HepG2 (cell line): ENCODE data around the gene MRGPRG. TPM values are rescaled to one million over a fixed set of nuclear protein-coding genes. Genes with fewer than 3 reads are reported as not detected.

Experiments used
- ATAC-seq: fragments of 200-7000 bp; cut with Tn5 transposase; 3 replicates; pipeline ENCODE4 v1.9.1; 2020; ENCODE audit warnings: mild to moderate bottlenecking, moderate library complexity
- BruUV-seq: library from RNA; stranded (reverse); fragments of 400-500 nt; replicated peaks from 2 replicates; lab custom pipeline; 2021; lab: Mats Ljungman, UMichigan
- CTCF ChIA-PET: fragments of 300-600 bp; formaldehyde crosslinking; extraction: SDS; loops from one replicate; lab custom pipeline; 2021; ENCODE audit warnings: low total read pairs, inconsistent platforms, low intra/inter-chr PET ratio; lab: Yijun Ruan, JAX
- POLR2A ChIA-PET: fragments of 350-600 bp; sonication (Branson Sonifier 250); formaldehyde crosslinking; loops from one replicate; lab custom pipeline; 2020; ENCODE audit warnings: antibody characterized with exemption, inconsistent platforms; lab: Yijun Ruan, JAX
- DNase-seq: peaks from one replicate; pipeline ENCODE4 v3.0.0-alpha.2; 2015; ENCODE audit warnings: low spot score
- FAIRE-seq: peaks from 3 replicates; lab custom pipeline; 2011; peaks lifted over from hg19 to GRCh38; lab: Jason Lieb, UNC
- H2AFZ ChIP-seq: one replicate; pipeline ENCODE4 v1.6.1; 2011; ENCODE audit warnings: low read length, inconsistent platforms
- H3K27ac ChIP-seq: fragments of 300-600 bp; 3 replicates; pipeline ENCODE4 v1.8.0; 2011; ENCODE audit warnings: mixed run types, mild to moderate bottlenecking, mixed read lengths, low read length, inconsistent platforms; ENCODE audit not compliant: insufficient read depth; ENCODE audit errors: extremely low read length
- H3K27me3 ChIP-seq, 2 experiments: fragments of 200-600 bp in 1 of 2; 2 replicates in 1 of 2; 3 replicates in 1 of 2; pipeline versions ENCODE4 v1.6.0 to v1.8.0; 2011; ENCODE audit warnings: low read length in 2 of 2, mild to moderate bottlenecking in 2 of 2, moderate library complexity in 2 of 2, inconsistent platforms in 1 of 2; ENCODE audit not compliant: insufficient read depth in 2 of 2, control insufficient read depth in 1 of 2
- H3K36me3 ChIP-seq, 2 experiments: fragments of 200-600 bp in 1 of 2; replicated peaks in 1 of 2; 2 replicates in 1 of 2; 3 replicates in 1 of 2; pipeline versions ENCODE4 v1.5.1 to v1.8.0; 2011; ENCODE audit warnings: low read length in 2 of 2, inconsistent platforms in 1 of 2; ENCODE audit not compliant: insufficient read depth in 2 of 2, control insufficient read depth in 1 of 2
- H3K4me1 ChIP-seq: 2 replicates; pipeline ENCODE4 v1.5.1; 2012; ENCODE audit warnings: low read length, inconsistent platforms; ENCODE audit not compliant: insufficient read depth
- H3K4me2 ChIP-seq: 2 replicates; pipeline ENCODE4 v1.6.0; 2011; ENCODE audit warnings: low read depth, low read length, inconsistent platforms
- H3K4me3 ChIP-seq, 3 experiments: fragments of 200-600 bp in 1 of 3; sonication (generic), shearing (Covaris generic) in 1 of 3; replicated peaks in 1 of 3; 2 replicates each; pipeline ENCODE4 v1.5.1; 2011 to 2016; ENCODE audit warnings: low read length in 3 of 3, inconsistent platforms in 2 of 3, low read depth in 2 of 3, mild to moderate bottlenecking in 2 of 3, control low read depth in 1 of 3, mixed read lengths in 1 of 3; ENCODE audit not compliant: insufficient read depth in 1 of 3
- H3K79me2 ChIP-seq: one replicate; pipeline ENCODE4 v1.6.1; 2011; ENCODE audit warnings: low read length, inconsistent platforms; ENCODE audit not compliant: insufficient read depth
- H3K9ac ChIP-seq: 2 replicates; pipeline ENCODE4 v1.6.0; 2011; ENCODE audit warnings: mild to moderate bottlenecking, low read depth, low read length, inconsistent platforms; ENCODE audit not compliant: insufficient read depth
- H3K9me3 ChIP-seq: 2 replicates; pipeline ENCODE4 v1.5.1; 2012; ENCODE audit warnings: mild to moderate bottlenecking, low read length
- H4K20me1 ChIP-seq: 2 replicates; pipeline ENCODE4 v1.6.0; 2011; ENCODE audit warnings: inconsistent platforms, mild to moderate bottlenecking, low read length, moderate library complexity; ENCODE audit not compliant: insufficient read depth
- HES4 ChIP-seq: sonication (generic); formaldehyde crosslinking; IDR thresholded peaks from 2 replicates; pipeline ENCODE4 v1.9.0; 2021; ENCODE audit warnings: mild to moderate bottlenecking, missing genetic modification reagents, borderline replicate concordance
- MTA1 ChIP-seq: sonication (generic); formaldehyde crosslinking; IDR thresholded peaks from 2 replicates; pipeline ENCODE4 v1.4.0; 2020; ENCODE audit warnings: missing genetic modification reagents, mild to moderate bottlenecking, borderline replicate concordance
- NFYB ChIP-seq: sonication (generic); formaldehyde crosslinking; IDR thresholded peaks from 2 replicates; pipeline ENCODE4 v1.4.0; 2020; ENCODE audit warnings: missing genetic modification reagents
- ZNF468 ChIP-seq: sonication (generic); formaldehyde crosslinking; IDR thresholded peaks from 2 replicates; pipeline ENCODE4 v1.8.0; 2022; ENCODE audit warnings: mild to moderate bottlenecking, moderate library complexity, missing genetic modification reagents
- ZNF546 ChIP-seq: sonication (generic); formaldehyde crosslinking; conservative IDR thresholded peaks from 2 replicates; pipeline ENCODE4 v1.8.1; 2023; ENCODE audit warnings: mild to moderate bottlenecking, missing genetic modification reagents
- ZNF816 ChIP-seq: sonication (generic); formaldehyde crosslinking; IDR thresholded peaks from 2 replicates; pipeline ENCODE4 v1.8.0; 2022; ENCODE audit warnings: missing genetic modification reagents, mild to moderate bottlenecking, borderline replicate concordance
- ZNF891 ChIP-seq: sonication (generic); formaldehyde crosslinking; IDR thresholded peaks from 2 replicates; pipeline ENCODE4 v1.5.0; 2020; ENCODE audit warnings: mild to moderate bottlenecking, missing genetic modification reagents
- WGBS: methylation state at CpG from one replicate; pipeline ENCODE4 v1.1.6; 2017; ENCODE audit warnings: low lambda C conversion rate; 5-methylcytosine and 5-hydroxymethylcytosine counted together
- in situ Hi-C: cut with HindIII; loops from 2 replicates; pipeline ENCODE4 v1.10.0; 2017; ENCODE audit warnings: low pct_unique_long_range_greater_than_20kb; ENCODE audit not compliant: extremely low pct_ligation_motif_present
- intact Hi-C: fragments of 100-400 bp; cut with micrococcal nuclease; formaldehyde crosslinking; loops from one replicate; pipeline ENCODE4 v1.10.0; 2022; ENCODE audit not compliant: unreplicated experiment
- polyA plus RNA-seq, 8 experiments: library from polyadenylated mRNA; depleted of rRNA in 3 of 8; stranded (reverse) in 7 of 8; unstranded in 1 of 8; fragments of >200 nt; fragmentation: Illumina TruSeq in 4 of 8; extraction: Trizol in 4 of 8; gene quantifications; 2 replicates each; pipeline versions ENCODE4 v1.2.1 to v1.2.3, GENCODE V29; 2011 to 2016; ENCODE audit warnings: low read depth in 4 of 8, missing spikeins in 1 of 8, mixed read lengths in 1 of 8; ENCODE audit not compliant: insufficient read depth in 1 of 8
- total RNA-seq, 5 experiments: library from RNA; depleted of rRNA; stranded (reverse); fragments of >200 nt; fragmentation: Illumina TruSeq; extraction: Trizol; gene quantifications; 2 replicates each; pipeline ENCODE4 v1.2.3, GENCODE V29; 2016; ENCODE audit warnings: low read depth in 1 of 5
- TF ChIP-seq, protein P1 (sequence below): sonication (generic); formaldehyde crosslinking; IDR thresholded peaks from 2 replicates; pipeline ENCODE4 v1.5.0; 2020; ENCODE audit warnings: missing genetic modification reagents, mild to moderate bottlenecking, borderline replicate concordance

Gene MRGPRG
- total and polyA plus RNA-seq, 2 of the 13 experiments (the other 11 are each of a cell fraction or from before 2014, with no cell fraction given) = not detected

DNA sequence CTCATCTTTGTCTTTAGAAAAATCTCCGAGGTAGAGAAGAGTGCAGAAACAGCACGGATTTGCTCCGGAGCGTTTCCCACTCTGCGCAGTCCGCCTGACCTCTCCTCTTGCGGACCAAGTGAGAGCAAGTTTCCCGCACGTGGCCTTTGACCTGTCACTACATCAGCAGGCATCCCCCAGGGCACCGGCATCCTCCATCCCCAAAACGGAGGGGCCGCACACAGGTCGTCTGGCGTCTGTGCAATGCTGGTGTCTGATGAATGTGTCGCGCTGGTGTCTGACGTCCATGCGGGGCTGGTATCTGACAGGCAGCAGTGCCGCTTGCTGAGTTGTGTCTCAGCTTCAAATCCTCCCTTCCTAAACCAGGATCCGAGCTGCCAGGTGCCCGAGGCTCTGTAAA, 14.3 kb upstream of the MRGPRG start (continued):
- TF ChIP-seq HES4 (CRISPR knock-in tag) (no peak), ZNF891 (CRISPR knock-in tag) (no peak), MTA1 (no peak), ZNF816 (no peak), ZNF546 (no peak)
- TF ChIP-seq, protein P1, sequence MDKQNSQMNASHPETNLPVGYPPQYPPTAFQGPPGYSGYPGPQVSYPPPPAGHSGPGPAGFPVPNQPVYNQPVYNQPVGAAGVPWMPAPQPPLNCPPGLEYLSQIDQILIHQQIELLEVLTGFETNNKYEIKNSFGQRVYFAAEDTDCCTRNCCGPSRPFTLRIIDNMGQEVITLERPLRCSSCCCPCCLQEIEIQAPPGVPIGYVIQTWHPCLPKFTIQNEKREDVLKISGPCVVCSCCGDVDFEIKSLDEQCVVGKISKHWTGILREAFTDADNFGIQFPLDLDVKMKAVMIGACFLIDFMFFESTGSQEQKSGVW (CRISPR knock-in tag) = no peak

DNA sequence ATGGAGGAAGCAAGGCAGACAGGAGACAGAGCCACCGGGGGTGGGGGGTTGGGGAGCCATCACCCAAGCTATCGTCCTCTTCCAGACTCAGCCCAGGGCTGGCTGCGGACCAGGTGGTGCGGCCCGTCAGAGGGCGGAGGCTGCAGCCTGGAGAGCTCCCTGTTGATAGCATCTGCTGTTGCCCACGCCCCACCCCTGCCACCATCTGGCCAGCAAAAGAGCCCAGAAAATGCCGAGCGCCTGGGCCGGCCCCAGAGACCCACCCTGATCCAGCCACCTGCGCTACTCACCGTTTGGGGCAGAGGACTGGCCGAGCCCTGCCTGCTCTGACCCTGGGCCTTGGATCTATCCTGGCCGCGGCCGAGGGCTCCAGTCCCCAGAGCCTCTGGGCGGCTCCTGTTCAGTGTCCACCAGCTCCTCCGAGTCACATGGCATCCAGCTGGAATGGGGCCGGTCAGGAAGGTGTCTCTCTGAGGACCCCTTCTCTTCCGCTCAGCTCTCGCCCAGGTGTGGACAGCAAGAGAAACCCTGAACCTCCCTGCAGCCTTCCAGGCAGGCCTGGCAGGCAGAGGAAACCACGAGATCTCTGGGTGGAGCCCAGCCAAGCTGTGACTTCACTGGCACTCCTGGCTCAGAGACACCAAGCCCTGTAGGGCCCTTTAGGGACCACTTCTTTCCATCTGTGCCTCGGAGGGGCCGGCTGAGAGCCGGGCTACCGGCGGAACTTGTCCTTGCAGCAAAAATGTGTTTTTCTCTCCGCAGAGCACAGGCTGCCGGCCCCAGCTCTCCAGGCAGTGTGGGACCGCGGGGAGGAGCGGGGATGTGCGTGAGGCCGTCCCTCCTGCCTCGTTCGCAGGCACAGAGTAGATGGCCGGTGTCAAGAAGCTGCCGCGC, 13.5 kb upstream of the MRGPRG start, which contains the start of gene MRGPRE:
MRGPRE (minus strand) TSS at position 567 of the 894 bp plus-strand sequence. CDS start 3,618 bp downstream, outside the sequence.
- Histone ChIP-seq H3K9ac (no peak within 1 kb of the TSS), H3K4me2 (no peak within 1 kb of the TSS), H2AFZ (no peak within 1 kb of the TSS), H4K20me1 (no peaks in the 10 kb centered on the region), H3K79me2 (no peaks in the 10 kb centered on the region), H3K27me3 (peaks cover 13 to 68% of the 10 kb centered on the region in 2 experiments), H3K9me3 (no peaks in the 10 kb centered on the region), H3K4me3 (no peak within 1 kb of the TSS), H3K36me3 (no peaks in the 10 kb centered on the region), H3K27ac (no peak within 1 kb of the TSS), H3K4me1 (no peaks in the 10 kb centered on the region)
- intact Hi-C loops (no loop called here), in situ Hi-C loops (no loop called here)
- CTCF ChIA-PET = no interaction called here
- FAIRE-seq (no peak), DNase-seq (no peak), ATAC-seq (peak; percentile 25; the same call in 2 of the 3 replicates)
- POLR2A ChIA-PET = no interaction called here
- WGBS = 35% methylated on average over 14 of the region's 39 CpGs
- BruUV-seq = no TSS peak
- TF ChIP-seq ZNF468 (CRISPR knock-in tag) (no peak), NFYB (CRISPR knock-in tag) (no peak)
